SK-N-SH treated with all-trans-retinoic acid at 6 μM for 48 hours (cell line): Measurements from ENCODE around the gene PTPRG.

Source experiments
- CSDC2 ChIP-seq: fragments of 250-450 bp; sonication (Bioruptor Pico); IDR thresholded peaks from 2 replicates; pipeline ENCODE4 v1.5.0; 2020; ENCODE audit warnings: mild to moderate bottlenecking, moderate library complexity
- GLIS3 ChIP-seq: fragments of 250-450 bp; sonication (Bioruptor Pico); IDR thresholded peaks from 2 replicates; pipeline ENCODE4 v1.5.0; 2020; ENCODE audit warnings: mild to moderate bottlenecking, moderate library complexity
- ISL1 ChIP-seq: fragments of 250-450 bp; sonication (Bioruptor Pico); IDR thresholded peaks from 2 replicates; pipeline ENCODE4 v2.1.2; 2022; ENCODE audit warnings: mild to moderate bottlenecking, moderate library complexity
- OSR1 ChIP-seq: fragments of 250-450 bp; sonication (Bioruptor Pico); IDR thresholded peaks from 2 replicates; pipeline ENCODE4 v1.8.0; 2022; ENCODE audit warnings: moderate library complexity, mild to moderate bottlenecking, inconsistent platforms
- PPARA ChIP-seq: fragments of 250-450 bp; sonication (Bioruptor Pico); IDR thresholded peaks from 2 replicates; pipeline ENCODE4 v1.5.0; 2020; ENCODE audit warnings: mild to moderate bottlenecking, borderline replicate concordance
- RARB ChIP-seq: fragments of 250-450 bp; sonication (Bioruptor Pico); IDR thresholded peaks from 2 replicates; pipeline ENCODE4 v1.8.0; 2021; ENCODE audit warnings: mild to moderate bottlenecking, moderate library complexity
- ZFP3 ChIP-seq: fragments of 250-450 bp; sonication (Bioruptor Pico); IDR thresholded peaks from 2 replicates; pipeline ENCODE4 v1.5.0; 2020; ENCODE audit warnings: mild to moderate bottlenecking, moderate library complexity
- ZFP30 ChIP-seq: fragments of 450-650 bp; formaldehyde crosslinking; IDR thresholded peaks from 2 replicates; pipeline ENCODE4 v1.5.0; 2022; ENCODE audit warnings: mild to moderate bottlenecking, moderate library complexity
- ZNF8 ChIP-seq: fragments of 450-650 bp; formaldehyde crosslinking; IDR thresholded peaks from 2 replicates; pipeline ENCODE4 v1.5.0; 2020; ENCODE audit warnings: mild to moderate bottlenecking, moderate library complexity
- TF ChIP-seq, protein P1 (sequence below): fragments of 250-450 bp; sonication (Bioruptor Pico); IDR thresholded peaks from 2 replicates; pipeline ENCODE4 v1.8.0; 2020; ENCODE audit warnings: mild to moderate bottlenecking, moderate library complexity, borderline replicate concordance
- TF ChIP-seq, protein P2 (sequence below): fragments of 250-450 bp; sonication (Bioruptor Pico); IDR thresholded peaks from 2 replicates; pipeline ENCODE4 v1.8.0; 2021; ENCODE audit warnings: low read depth, mild to moderate bottlenecking, moderate library complexity, borderline replicate concordance
- TF ChIP-seq, protein P3 (sequence below): fragments of 250-450 bp; sonication (Bioruptor Pico); IDR thresholded peaks from 2 replicates; pipeline ENCODE4 v1.5.1; 2020; ENCODE audit warnings: low read depth, mild to moderate bottlenecking, moderate library complexity

DNA sequence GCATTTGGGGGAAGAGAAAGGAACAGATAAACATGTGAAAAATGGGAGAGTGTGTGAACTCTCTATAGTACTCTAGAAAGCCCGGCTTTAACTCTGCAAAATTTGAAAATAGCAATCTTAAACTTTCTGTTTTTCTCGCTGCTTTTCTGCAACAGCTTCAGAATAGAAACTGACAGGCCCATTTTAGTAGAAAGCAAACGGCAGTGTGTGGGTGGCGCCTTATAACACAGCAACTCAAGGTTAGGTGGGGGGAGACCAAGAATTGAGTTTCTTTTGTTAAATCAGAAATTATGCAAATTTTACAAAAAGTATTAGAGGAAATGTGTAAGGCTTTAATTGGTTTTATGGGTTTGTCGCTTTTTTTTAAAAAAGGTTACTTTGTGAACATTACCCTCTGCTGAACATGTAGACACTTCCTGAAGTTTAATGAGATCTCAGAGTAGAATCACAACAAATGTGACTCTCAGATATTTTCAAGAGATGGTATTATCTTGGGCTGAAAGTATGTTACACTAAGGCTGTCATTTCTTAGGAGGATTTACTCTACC is 107.0 kb downstream of the PTPRG start:
- TF ChIP-seq GLIS3 (CRISPR knock-in tag) (no peak), CSDC2 (CRISPR knock-in tag) (no peak), ZFP30 (CRISPR knock-in tag) (no peak), ZFP3 (CRISPR knock-in tag) (no peak), ZNF8 (CRISPR knock-in tag) (no peak), ISL1 (CRISPR knock-in tag) (no peak), PPARA (no peak), OSR1 (no peak), RARB (no peak)
- TF ChIP-seq, protein P1, sequence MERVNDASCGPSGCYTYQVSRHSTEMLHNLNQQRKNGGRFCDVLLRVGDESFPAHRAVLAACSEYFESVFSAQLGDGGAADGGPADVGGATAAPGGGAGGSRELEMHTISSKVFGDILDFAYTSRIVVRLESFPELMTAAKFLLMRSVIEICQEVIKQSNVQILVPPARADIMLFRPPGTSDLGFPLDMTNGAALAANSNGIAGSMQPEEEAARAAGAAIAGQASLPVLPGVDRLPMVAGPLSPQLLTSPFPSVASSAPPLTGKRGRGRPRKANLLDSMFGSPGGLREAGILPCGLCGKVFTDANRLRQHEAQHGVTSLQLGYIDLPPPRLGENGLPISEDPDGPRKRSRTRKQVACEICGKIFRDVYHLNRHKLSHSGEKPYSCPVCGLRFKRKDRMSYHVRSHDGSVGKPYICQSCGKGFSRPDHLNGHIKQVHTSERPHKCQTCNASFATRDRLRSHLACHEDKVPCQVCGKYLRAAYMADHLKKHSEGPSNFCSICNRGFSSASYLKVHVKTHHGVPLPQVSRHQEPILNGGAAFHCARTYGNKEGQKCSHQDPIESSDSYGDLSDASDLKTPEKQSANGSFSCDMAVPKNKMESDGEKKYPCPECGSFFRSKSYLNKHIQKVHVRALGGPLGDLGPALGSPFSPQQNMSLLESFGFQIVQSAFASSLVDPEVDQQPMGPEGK (CRISPR knock-in tag), result no peak
- TF ChIP-seq, protein P2, sequence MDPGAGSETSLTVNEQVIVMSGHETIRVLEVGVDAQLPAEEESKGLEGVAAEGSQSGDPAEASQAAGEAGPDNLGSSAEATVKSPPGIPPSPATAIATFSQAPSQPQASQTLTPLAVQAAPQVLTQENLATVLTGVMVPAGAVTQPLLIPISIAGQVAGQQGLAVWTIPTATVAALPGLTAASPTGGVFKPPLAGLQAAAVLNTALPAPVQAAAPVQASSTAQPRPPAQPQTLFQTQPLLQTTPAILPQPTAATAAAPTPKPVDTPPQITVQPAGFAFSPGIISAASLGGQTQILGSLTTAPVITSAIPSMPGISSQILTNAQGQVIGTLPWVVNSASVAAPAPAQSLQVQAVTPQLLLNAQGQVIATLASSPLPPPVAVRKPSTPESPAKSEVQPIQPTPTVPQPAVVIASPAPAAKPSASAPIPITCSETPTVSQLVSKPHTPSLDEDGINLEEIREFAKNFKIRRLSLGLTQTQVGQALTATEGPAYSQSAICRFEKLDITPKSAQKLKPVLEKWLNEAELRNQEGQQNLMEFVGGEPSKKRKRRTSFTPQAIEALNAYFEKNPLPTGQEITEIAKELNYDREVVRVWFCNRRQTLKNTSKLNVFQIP (CRISPR knock-in tag), result no peak
- TF ChIP-seq, protein P3, sequence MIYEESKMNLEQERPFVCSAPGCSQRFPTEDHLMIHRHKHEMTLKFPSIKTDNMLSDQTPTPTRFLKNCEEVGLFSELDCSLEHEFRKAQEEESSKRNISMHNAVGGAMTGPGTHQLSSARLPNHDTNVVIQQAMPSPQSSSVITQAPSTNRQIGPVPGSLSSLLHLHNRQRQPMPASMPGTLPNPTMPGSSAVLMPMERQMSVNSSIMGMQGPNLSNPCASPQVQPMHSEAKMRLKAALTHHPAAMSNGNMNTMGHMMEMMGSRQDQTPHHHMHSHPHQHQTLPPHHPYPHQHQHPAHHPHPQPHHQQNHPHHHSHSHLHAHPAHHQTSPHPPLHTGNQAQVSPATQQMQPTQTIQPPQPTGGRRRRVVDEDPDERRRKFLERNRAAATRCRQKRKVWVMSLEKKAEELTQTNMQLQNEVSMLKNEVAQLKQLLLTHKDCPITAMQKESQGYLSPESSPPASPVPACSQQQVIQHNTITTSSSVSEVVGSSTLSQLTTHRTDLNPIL, result no peak
